ENCODE data around the gene GLP1R. TPM values are rescaled to one million over a fixed set of nuclear protein-coding genes. Genes with fewer than 3 reads are reported as not detected.

Gene GLP1R
- total RNA-seq, 3 donors from 2014 or later (not counting 1 experiment from before 2014, with no cell fraction given), result 2.2 to 6.5 (median 3.0) TPM

- ATAC-seq, result no peak
- H3K27me3 ChIP-seq (ENCODE audit: control insufficient read depth, insufficient read depth, low read length), result peaks cover 5% of the 10 kb centered on the region
- 60% methylated on average over 1 of the region's 2 CpGs for WGBS (ENCODE audit: insufficient coverage)
- TF ChIP-seq CTCF (IDR thresholded peaks at IDR 0.05), result no peak
- H3K4me3 ChIP-seq (ENCODE audit: low read length), result no peak overlapping the region
- H3K27me3 Mint-ChIP-seq (ENCODE audit: low read depth in 2 of 2), result peaks cover 47 to 61% of the 10 kb centered on the region in 2 donors
- no peaks in the 10 kb centered on the region for H3K4me1 ChIP-seq (ENCODE audit: control insufficient read depth, insufficient read depth, low read length)
- H3K27ac ChIP-seq (ENCODE audit: low read length), result no peak overlapping the region
- H3K27ac Mint-ChIP-seq, result no peak overlapping the region
- intact Hi-C loops (cut with micrococcal nuclease), result no loop called here
- H3K9me3 ChIP-seq (ENCODE audit: control insufficient read depth, insufficient read depth, low read length), result no peaks in the 10 kb centered on the region
- DNase-seq, result no peak
- H3K9me3 Mint-ChIP-seq, result no peaks in the 10 kb centered on the region
- no peaks in the 10 kb centered on the region for H3K4me1 Mint-ChIP-seq
- no peaks in the 10 kb centered on the region for H3K36me3 ChIP-seq (ENCODE audit: control insufficient read depth, insufficient read depth, low read length)
- H3K4me3 Mint-ChIP-seq, result no peak overlapping the region
- no peaks in the 10 kb centered on the region for H3K36me3 Mint-ChIP-seq
Observed at GRCh38 chr6:39004801-39005200, 43.8 kb upstream of the GLP1R start.

- no peak overlapping the region for H3K27ac ChIP-seq (ENCODE audit: low read length)
- H3K27me3 Mint-ChIP-seq (ENCODE audit: low read depth in 2 of 2), result peaks cover 41 to 56% of the 10 kb centered on the region in 2 donors
- no peaks in the 10 kb centered on the region for H3K4me1 ChIP-seq (ENCODE audit: control insufficient read depth, insufficient read depth, low read length)
- H3K27ac Mint-ChIP-seq, result no peak overlapping the region
- ATAC-seq (no peak), DNase-seq (no peak)
- H3K4me3 Mint-ChIP-seq, result no peak overlapping the region
- 80% methylated on average over 3 of the region's 3 CpGs for WGBS (ENCODE audit: insufficient coverage)
- intact Hi-C loops (cut with micrococcal nuclease), result no loop called here
- no peaks in the 10 kb centered on the region for H3K9me3 Mint-ChIP-seq
- no peak overlapping the region for H3K4me3 ChIP-seq (ENCODE audit: low read length)
- H3K36me3 ChIP-seq (ENCODE audit: control insufficient read depth, insufficient read depth, low read length), result no peaks in the 10 kb centered on the region
- peaks cover 5% of the 10 kb centered on the region for H3K27me3 ChIP-seq (ENCODE audit: control insufficient read depth, insufficient read depth, low read length)
- no peaks in the 10 kb centered on the region for H3K4me1 Mint-ChIP-seq
- no peaks in the 10 kb centered on the region for H3K9me3 ChIP-seq (ENCODE audit: control insufficient read depth, insufficient read depth, low read length)
- TF ChIP-seq CTCF (IDR thresholded peaks at IDR 0.05), result no peak
- H3K36me3 Mint-ChIP-seq, result no peaks in the 10 kb centered on the region
Observed at GRCh38 chr6:39005774-39006173, 42.8 kb upstream of the GLP1R start.

- H3K27ac Mint-ChIP-seq, result no peak overlapping the region
Observed at GRCh38 chr6:39007575-39007974, 41.0 kb upstream of the GLP1R start.

More at GRCh38 chr6:39007575-39007974, 41.0 kb upstream of the GLP1R start:
- DNase-seq, result no peak
- WGBS (ENCODE audit: insufficient coverage), result 59% methylated on average over 3 of the region's 3 CpGs
- no peaks in the 10 kb centered on the region for H3K9me3 Mint-ChIP-seq
- Histone ChIP-seq H3K4me3 (ENCODE audit: low read length) (no peak overlapping the region), H3K4me1 (ENCODE audit: control insufficient read depth, insufficient read depth, low read length) (no peaks in the 10 kb centered on the region), H3K9me3 (ENCODE audit: control insufficient read depth, insufficient read depth, low read length) (no peaks in the 10 kb centered on the region), H3K27ac (ENCODE audit: low read length) (no peak overlapping the region), H3K36me3 (ENCODE audit: control insufficient read depth, insufficient read depth, low read length) (no peaks in the 10 kb centered on the region), H3K27me3 (ENCODE audit: control insufficient read depth, insufficient read depth, low read length) (peaks cover 5% of the 10 kb centered on the region)
- ATAC-seq, result no peak
- intact Hi-C loops (cut with micrococcal nuclease), result no loop called here
- TF ChIP-seq CTCF (IDR thresholded peaks at IDR 0.05), result no peak
- no peaks in the 10 kb centered on the region for H3K4me1 Mint-ChIP-seq
- H3K36me3 Mint-ChIP-seq, result no peaks in the 10 kb centered on the region
- no peak overlapping the region for H3K4me3 Mint-ChIP-seq
- peaks cover 44 to 62% of the 10 kb centered on the region in 2 donors for H3K27me3 Mint-ChIP-seq (ENCODE audit: low read depth in 2 of 2)
